Measurements from ENCODE around the gene MYLIP. TPM values are rescaled to one million over a fixed set of nuclear protein-coding genes. Genes with fewer than 3 reads are reported as not detected.

MYLIP gene
- total RNA-seq, 1 donor from 2014 or later: 81.1 TPM

GRCh38 chr6:16162003-16162402 lies 33.1 kb downstream of the MYLIP start:
- Mint-ChIP-seq H3K27me3 (peaks cover 21% of the 10 kb centered on the region), H3K4me1 (ENCODE audit: low read depth) (peaks cover 6% of the 10 kb centered on the region), H3K4me3 (ENCODE audit: low read depth) (no peak overlapping the region), H3K36me3 (ENCODE audit: insufficient read depth) (peaks cover 1% of the 10 kb centered on the region), H3K27ac (no peak overlapping the region), H3K9me3 (ENCODE audit: low read depth) (no peaks in the 10 kb centered on the region)
- TF ChIP-seq CTCF (IDR thresholded peaks at IDR 0.05; ENCODE audit: unreplicated experiment): no peak
- DNase-seq (ENCODE audit: low spot score, unreplicated experiment): no peak

- TF ChIP-seq CTCF (IDR thresholded peaks at IDR 0.05; ENCODE audit: unreplicated experiment): no peak
- H3K36me3 Mint-ChIP-seq (ENCODE audit: insufficient read depth): no peaks in the 10 kb centered on the region
- H3K27me3 Mint-ChIP-seq: peaks cover 20% of the 10 kb centered on the region
- H3K4me3 Mint-ChIP-seq (ENCODE audit: low read depth): no peak overlapping the region
- no peak for DNase-seq (ENCODE audit: low spot score, unreplicated experiment)
- no peak overlapping the region for H3K27ac Mint-ChIP-seq
- no peaks in the 10 kb centered on the region for H3K9me3 Mint-ChIP-seq (ENCODE audit: low read depth)
- peaks cover 16% of the 10 kb centered on the region for H3K4me1 Mint-ChIP-seq (ENCODE audit: low read depth)
These were observed 34.2 kb downstream of the MYLIP start for GRCh38 chr6:16163066-16163465.

- no peaks in the 10 kb centered on the region for H3K36me3 Mint-ChIP-seq (ENCODE audit: insufficient read depth)
- no peak for DNase-seq (ENCODE audit: low spot score, unreplicated experiment)
- H3K4me3 Mint-ChIP-seq (ENCODE audit: low read depth): no peak overlapping the region
- peaks cover 20% of the 10 kb centered on the region for H3K27me3 Mint-ChIP-seq
- H3K9me3 Mint-ChIP-seq (ENCODE audit: low read depth): no peaks in the 10 kb centered on the region
- no peak overlapping the region for H3K27ac Mint-ChIP-seq
- H3K4me1 Mint-ChIP-seq (ENCODE audit: low read depth): peaks cover 22% of the 10 kb centered on the region
- TF ChIP-seq CTCF (IDR thresholded peaks at IDR 0.05; ENCODE audit: unreplicated experiment): no peak
These were observed 34.8 kb downstream of the MYLIP start for GRCh38 chr6:16163535-16164300.

GRCh38 chr6:16165641-16166040 lies 36.8 kb downstream of the MYLIP start:
- DNase-seq (ENCODE audit: low spot score, unreplicated experiment): no peak
- H3K27ac Mint-ChIP-seq: peak overlapping the region; percentile 81
- TF ChIP-seq CTCF (IDR thresholded peaks at IDR 0.05; ENCODE audit: unreplicated experiment): no peak
- peaks cover 25% of the 10 kb centered on the region for H3K4me1 Mint-ChIP-seq (ENCODE audit: low read depth)
- no peaks in the 10 kb centered on the region for H3K9me3 Mint-ChIP-seq (ENCODE audit: low read depth)
- no peak overlapping the region for H3K4me3 Mint-ChIP-seq (ENCODE audit: low read depth)
- H3K27me3 Mint-ChIP-seq: peaks cover 20% of the 10 kb centered on the region
- H3K36me3 Mint-ChIP-seq (ENCODE audit: insufficient read depth): no peaks in the 10 kb centered on the region

GRCh38 chr6:16166871-16167608 lies 38.2 kb downstream of the MYLIP start:
- Mint-ChIP-seq H3K27ac (no peak overlapping the region), H3K9me3 (ENCODE audit: low read depth) (no peaks in the 10 kb centered on the region), H3K36me3 (ENCODE audit: insufficient read depth) (no peaks in the 10 kb centered on the region), H3K27me3 (peaks cover 16% of the 10 kb centered on the region), H3K4me3 (ENCODE audit: low read depth) (no peak overlapping the region), H3K4me1 (ENCODE audit: low read depth) (peaks cover 25% of the 10 kb centered on the region)
- no peak for TF ChIP-seq CTCF (IDR thresholded peaks at IDR 0.05; ENCODE audit: unreplicated experiment)
- DNase-seq (ENCODE audit: low spot score, unreplicated experiment): no peak
